Measurements from ENCODE around the gene TMEM145.
A peak's percentile ranks its signal among the peaks of the same experiment; 100 is the strongest.

The TMEM145 gene

GRCh38 chr19:42284591-42285341 lies 28.3 kb upstream of the TMEM145 start:
- peaks cover 19% of the 10 kb centered on the region for H3K79me2 ChIP-seq (ENCODE audit: low read length)
- H3K36me3 ChIP-seq (replicated peaks; ENCODE audit: insufficient read depth, low read length): no peaks in the 10 kb centered on the region
- H3K27me3 ChIP-seq (replicated peaks; ENCODE audit: insufficient read depth, low read length): no peaks in the 10 kb centered on the region
- DNase-seq: peak; percentile 14
- H3K9me2 ChIP-seq (replicated peaks; ENCODE audit: insufficient read depth, low read length): no peaks in the 10 kb centered on the region
- peak overlapping the region; percentile 67; the same call in 1 of the 2 replicates for H3K9ac ChIP-seq (ENCODE audit: low read length)
- H3F3A ChIP-seq (ENCODE audit: insufficient read depth, low read length): peaks cover 9% of the 10 kb centered on the region; the same call in 1 of the 2 replicates
- no peak overlapping the region for H3K27ac ChIP-seq (ENCODE audit: low read length)
- peaks cover 13% of the 10 kb centered on the region for H3K4me1 ChIP-seq (ENCODE audit: low read length)
- no peaks in the 10 kb centered on the region for H3K9me3 ChIP-seq (replicated peaks; ENCODE audit: insufficient read depth, low read length)
- peak overlapping the region; percentile 76 for H3K4me3 ChIP-seq (ENCODE audit: low read length)
- TF ChIP-seq EZH2 (optimal IDR thresholded peaks at IDR 0.05; ENCODE audit: low read depth, low read length): no peak
- TF ChIP-seq EZH2phosphoT487 (IDR thresholded peaks at IDR 0.05; ENCODE audit: low read length): no peak
- no peak for TF ChIP-seq CTCF (IDR thresholded peaks at IDR 0.05; ENCODE audit: low read length)
- H2AFZ ChIP-seq (ENCODE audit: low read length): no peak overlapping the region
- H4K20me1 ChIP-seq (ENCODE audit: insufficient read depth, low read length): no peaks in the 10 kb centered on the region
- peak overlapping the region; percentile 99 for H3K4me2 ChIP-seq (ENCODE audit: low read depth, low read length)

GRCh38 chr19:42285541-42285941 lies 27.6 kb upstream of the TMEM145 start:
- Histone ChIP-seq H3F3A (ENCODE audit: insufficient read depth, low read length) (peaks cover 9% of the 10 kb centered on the region; the same call in 1 of the 2 replicates), H3K27me3 (replicated peaks; ENCODE audit: insufficient read depth, low read length) (no peaks in the 10 kb centered on the region), H3K79me2 (ENCODE audit: low read length) (peaks cover 19% of the 10 kb centered on the region), H3K9me3 (replicated peaks; ENCODE audit: insufficient read depth, low read length) (no peaks in the 10 kb centered on the region), H4K20me1 (ENCODE audit: insufficient read depth, low read length) (no peaks in the 10 kb centered on the region), H3K36me3 (replicated peaks; ENCODE audit: insufficient read depth, low read length) (no peaks in the 10 kb centered on the region), H3K27ac (ENCODE audit: low read length) (no peak overlapping the region), H2AFZ (ENCODE audit: low read length) (no peak overlapping the region), H3K4me1 (ENCODE audit: low read length) (peaks cover 13% of the 10 kb centered on the region), H3K4me2 (ENCODE audit: low read depth, low read length) (no peak overlapping the region), H3K9ac (ENCODE audit: low read length) (no peak overlapping the region), H3K4me3 (ENCODE audit: low read length) (no peak overlapping the region), H3K9me2 (replicated peaks; ENCODE audit: insufficient read depth, low read length) (no peaks in the 10 kb centered on the region)
- DNase-seq: no peak
- TF ChIP-seq EZH2 (optimal IDR thresholded peaks at IDR 0.05; ENCODE audit: low read depth, low read length) (no peak), CTCF (IDR thresholded peaks at IDR 0.05; ENCODE audit: low read length) (no peak), EZH2phosphoT487 (IDR thresholded peaks at IDR 0.05; ENCODE audit: low read length) (no peak)

GRCh38 chr19:42285988-42286348 lies 27.1 kb upstream of the TMEM145 start:
- H3K36me3 ChIP-seq (replicated peaks; ENCODE audit: insufficient read depth, low read length): no peaks in the 10 kb centered on the region
- TF ChIP-seq EZH2 (optimal IDR thresholded peaks at IDR 0.05; ENCODE audit: low read depth, low read length) (no peak), EZH2phosphoT487 (IDR thresholded peaks at IDR 0.05; ENCODE audit: low read length) (no peak), CTCF (IDR thresholded peaks at IDR 0.05; ENCODE audit: low read length) (no peak)
- peaks cover 19% of the 10 kb centered on the region for H3K79me2 ChIP-seq (ENCODE audit: low read length)
- H3K4me3 ChIP-seq (ENCODE audit: low read length): no peak overlapping the region
- H3K9me2 ChIP-seq (replicated peaks; ENCODE audit: insufficient read depth, low read length): no peaks in the 10 kb centered on the region
- H4K20me1 ChIP-seq (ENCODE audit: insufficient read depth, low read length): no peaks in the 10 kb centered on the region
- H3K4me2 ChIP-seq (ENCODE audit: low read depth, low read length): no peak overlapping the region
- peaks cover 13% of the 10 kb centered on the region for H3K4me1 ChIP-seq (ENCODE audit: low read length)
- no peaks in the 10 kb centered on the region for H3K9me3 ChIP-seq (replicated peaks; ENCODE audit: insufficient read depth, low read length)
- no peak overlapping the region for H2AFZ ChIP-seq (ENCODE audit: low read length)
- H3K9ac ChIP-seq (ENCODE audit: low read length): no peak overlapping the region
- no peak for DNase-seq
- H3K27ac ChIP-seq (ENCODE audit: low read length): no peak overlapping the region
- H3K27me3 ChIP-seq (replicated peaks; ENCODE audit: insufficient read depth, low read length): no peaks in the 10 kb centered on the region
- H3F3A ChIP-seq (ENCODE audit: insufficient read depth, low read length): peaks cover 9% of the 10 kb centered on the region; the same call in 1 of the 2 replicates

Measured in MM.1S (cell line).